Esophagus squamous epithelium (tissue), 5 donors: Measurements from ENCODE around the gene PATL2. TPM values are rescaled to one million over a fixed set of nuclear protein-coding genes. Genes with fewer than 3 reads are reported as not detected.
"Not testable (repeated sequence)": the region's sequence is repeated elsewhere in the genome, so short reads cannot be mapped to it uniquely, and the experiment has no call there.

Experiments
- DNase-seq: peaks from one replicate; lab custom pipeline; 2025; lab: John Stamatoyannopoulos, UW
- H3K27ac ChIP-seq, 4 donors: fragments of 200-600 bp; sonication (generic); one replicate each; pipeline ENCODE4 v1.5.1; 2016 to 2019; ENCODE audit warnings: mild to moderate bottlenecking in 1 of 4
- H3K27me3 ChIP-seq, 4 donors: fragments of 200-600 bp; sonication (generic); 1 replicate in 3 of 4; 2 replicates in 1 of 4; pipeline versions ENCODE4 v1.5.1 to v1.6.0; 2017 to 2021; ENCODE audit warnings: antibody characterized with exemption in 1 of 4
- H3K36me3 ChIP-seq, 3 donors: fragments of 200-600 bp; sonication (generic); one replicate each; pipeline ENCODE4 v1.5.1; 2016 to 2019
- H3K4me1 ChIP-seq, 3 donors: fragments of 200-600 bp; sonication (generic); one replicate each; pipeline ENCODE4 v1.5.1; 2017 to 2019
- H3K4me3 ChIP-seq, 4 donors: fragments of 200-600 bp; sonication (generic); 1 replicate in 3 of 4; 2 replicates in 1 of 4; pipeline ENCODE4 v1.5.1; 2016 to 2019; ENCODE audit warnings: mild to moderate bottlenecking in 2 of 4, moderate library complexity in 1 of 4
- H3K9me3 ChIP-seq, 3 donors: fragments of 200-600 bp; sonication (generic); one replicate each; pipeline ENCODE4 v1.5.1; 2016 to 2019
- POLR2A ChIP-seq, 4 donors: fragments of 450-650 bp; IDR thresholded peaks; one replicate each; pipeline ENCODE4 v1.6.1; 2017; ENCODE audit warnings: antibody characterized with exemption in 4 of 4, mild to moderate bottlenecking in 4 of 4, moderate library complexity in 3 of 4
- WGBS, 2 donors: methylation state at CpG; one replicate each; pipeline ENCODE4 v1.1.5; 2018; 5-methylcytosine and 5-hydroxymethylcytosine counted together
- intact Hi-C: fragments of 100-400 bp; cut with DNase I; formaldehyde crosslinking; loops from one replicate; pipeline ENCODE4 v1.15.0; 2022
- total RNA-seq, 4 donors: library from RNA; depleted of rRNA; stranded (reverse); fragments of >200 nt; gene quantifications; one replicate each; pipeline ENCODE4 v1.1.0, GENCODE V29; 2016
- TF ChIP-seq, protein P1 (sequence below), 6 experiments: fragments of 450-650 bp in 4 of 6; fragments of 200-600 bp in 2 of 6; sonication (generic) in 2 of 6; IDR thresholded peaks; one replicate each; pipeline ENCODE4 v1.5.1; 2016 to 2019; ENCODE audit warnings: antibody characterized with exemption in 6 of 6, mild to moderate bottlenecking in 4 of 6, moderate library complexity in 4 of 6
- donor health status: DM: yes; HTN: yes; CAD: no.

The PATL2 gene
- total RNA-seq: 1 to 10 TPM in 1 of 4 donors, not detected in 3; 1.3 TPM

DNA sequence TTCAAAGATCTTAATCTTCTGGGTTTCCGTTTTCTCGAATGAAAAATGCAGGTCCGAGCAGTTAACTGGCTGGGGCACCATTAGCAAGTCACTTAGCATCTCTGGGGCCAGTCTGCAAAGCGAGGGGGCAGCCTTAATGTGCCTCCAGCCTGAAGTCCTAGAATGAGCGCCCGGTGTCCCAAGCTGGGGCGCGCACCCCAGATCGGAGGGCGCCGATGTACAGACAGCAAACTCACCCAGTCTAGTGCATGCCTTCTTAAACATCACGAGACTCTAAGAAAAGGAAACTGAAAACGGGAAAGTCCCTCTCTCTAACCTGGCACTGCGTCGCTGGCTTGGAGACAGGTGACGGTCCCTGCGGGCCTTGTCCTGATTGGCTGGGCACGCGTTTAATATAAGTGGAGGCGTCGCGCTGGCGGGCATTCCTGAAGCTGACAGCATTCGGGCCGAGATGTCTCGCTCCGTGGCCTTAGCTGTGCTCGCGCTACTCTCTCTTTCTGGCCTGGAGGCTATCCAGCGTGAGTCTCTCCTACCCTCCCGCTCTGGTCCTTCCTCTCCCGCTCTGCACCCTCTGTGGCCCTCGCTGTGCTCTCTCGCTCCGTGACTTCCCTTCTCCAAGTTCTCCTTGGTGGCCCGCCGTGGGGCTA is at the start of gene PATL2, which contains the start of gene B2M:
TSS of gene PATL2 (minus strand) at position 228 of the 647 bp plus-strand sequence. CDS start 34,833 bp downstream, outside the sequence.
TSS of gene B2M (plus strand) at position 422 of the 647 bp plus-strand sequence. CDS start at position 452, 30 bp downstream.
- peak; percentile 49 to 100 (median 96) for TF ChIP-seq POLR2A (IDR thresholded peaks at IDR 0.05)
- TF ChIP-seq, protein P1, sequence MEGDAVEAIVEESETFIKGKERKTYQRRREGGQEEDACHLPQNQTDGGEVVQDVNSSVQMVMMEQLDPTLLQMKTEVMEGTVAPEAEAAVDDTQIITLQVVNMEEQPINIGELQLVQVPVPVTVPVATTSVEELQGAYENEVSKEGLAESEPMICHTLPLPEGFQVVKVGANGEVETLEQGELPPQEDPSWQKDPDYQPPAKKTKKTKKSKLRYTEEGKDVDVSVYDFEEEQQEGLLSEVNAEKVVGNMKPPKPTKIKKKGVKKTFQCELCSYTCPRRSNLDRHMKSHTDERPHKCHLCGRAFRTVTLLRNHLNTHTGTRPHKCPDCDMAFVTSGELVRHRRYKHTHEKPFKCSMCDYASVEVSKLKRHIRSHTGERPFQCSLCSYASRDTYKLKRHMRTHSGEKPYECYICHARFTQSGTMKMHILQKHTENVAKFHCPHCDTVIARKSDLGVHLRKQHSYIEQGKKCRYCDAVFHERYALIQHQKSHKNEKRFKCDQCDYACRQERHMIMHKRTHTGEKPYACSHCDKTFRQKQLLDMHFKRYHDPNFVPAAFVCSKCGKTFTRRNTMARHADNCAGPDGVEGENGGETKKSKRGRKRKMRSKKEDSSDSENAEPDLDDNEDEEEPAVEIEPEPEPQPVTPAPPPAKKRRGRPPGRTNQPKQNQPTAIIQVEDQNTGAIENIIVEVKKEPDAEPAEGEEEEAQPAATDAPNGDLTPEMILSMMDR (IDR thresholded peaks at IDR 0.05): peak in 2 of 6 experiments; percentile 13 to 39
- peak; percentile 72 for DNase-seq
- intact Hi-C loops: no loop called here
- H3K27me3 ChIP-seq: no peaks in the 10 kb centered on the region
- H3K4me3 ChIP-seq: peak within 1 kb of the TSS; percentile 81 to 99 (median 92)
- peaks cover 9 to 53% (median 20%) of the 10 kb centered on the region in 3 donors for H3K4me1 ChIP-seq
- no peaks in the 10 kb centered on the region for H3K9me3 ChIP-seq
- peaks cover 6 to 21% (median 10%) of the 10 kb centered on the region in 3 donors for H3K36me3 ChIP-seq
- H3K27ac ChIP-seq: peak within 1 kb of the TSS; percentile 97 to 100 (median 100)
- 0 to 1% methylated on average over 2 to 25 of the region's 37 CpGs for WGBS, 2 donors

DNA sequence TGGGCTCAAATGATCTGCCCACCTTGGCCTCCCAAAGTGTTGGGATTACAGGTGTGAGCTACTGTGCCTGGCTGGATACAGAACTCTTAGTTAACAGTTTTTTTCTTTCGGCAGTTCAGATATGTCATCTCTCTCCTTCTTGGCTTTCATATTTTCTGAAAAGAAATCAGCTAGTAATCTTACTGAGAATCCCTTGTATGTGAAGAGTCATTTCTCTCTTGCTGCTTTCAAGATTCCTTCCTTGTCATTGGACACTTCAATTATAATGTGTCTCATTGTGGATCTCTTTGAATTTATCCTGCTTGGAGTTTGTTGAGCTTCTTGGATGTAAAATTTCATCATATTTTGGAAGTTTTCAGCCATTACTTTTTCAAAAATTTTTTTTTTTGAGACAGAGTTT is 42.2 kb upstream of the PATL2 start:
- Histone ChIP-seq H3K27me3 (no peaks in the 10 kb centered on the region), H3K27ac (no peak overlapping the region), H3K36me3 (no peaks in the 10 kb centered on the region), H3K4me3 (no peak overlapping the region), H3K9me3 (peaks cover 0 to 21% (median 9%) of the 10 kb centered on the region in 3 donors), H3K4me1 (no peaks in the 10 kb centered on the region)
- 76 to 95% methylated on average over 1 of the region's 1 CpG for WGBS, 2 donors
- no peak for DNase-seq
- intact Hi-C loops: no loop called here
- TF ChIP-seq, protein P1 (IDR thresholded peaks at IDR 0.05): no peak
- no peak for TF ChIP-seq POLR2A (IDR thresholded peaks at IDR 0.05)

DNA sequence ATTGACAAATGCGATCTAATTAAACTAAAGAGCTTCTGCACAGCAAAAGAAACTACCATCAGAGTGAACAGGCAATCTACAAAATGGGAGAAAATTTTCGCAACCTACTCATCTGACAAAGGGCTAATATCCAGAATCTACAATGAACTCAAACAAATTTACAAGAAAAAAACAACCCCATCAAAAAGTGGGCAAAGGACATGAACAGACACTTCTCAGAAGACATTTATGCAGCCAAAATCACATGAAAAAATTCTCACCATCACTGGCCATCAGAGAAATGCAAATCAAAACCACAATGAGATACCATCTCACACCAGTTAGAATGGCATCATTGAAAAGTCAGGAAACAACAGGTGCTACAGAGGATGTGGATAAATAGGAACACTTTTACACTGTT is 32.3 kb upstream of the PATL2 start:
- H3K27ac ChIP-seq, H3K4me1 ChIP-seq, H3K9me3 ChIP-seq, H3K36me3 ChIP-seq, intact Hi-C loops, DNase-seq, H3K4me3 ChIP-seq, H3K27me3 ChIP-seq: not testable (repeated sequence)
- 67 to 85% methylated on average over 1 to 2 of the region's 2 CpGs for whole genome bisulfite sequencing, 2 donors

DNA sequence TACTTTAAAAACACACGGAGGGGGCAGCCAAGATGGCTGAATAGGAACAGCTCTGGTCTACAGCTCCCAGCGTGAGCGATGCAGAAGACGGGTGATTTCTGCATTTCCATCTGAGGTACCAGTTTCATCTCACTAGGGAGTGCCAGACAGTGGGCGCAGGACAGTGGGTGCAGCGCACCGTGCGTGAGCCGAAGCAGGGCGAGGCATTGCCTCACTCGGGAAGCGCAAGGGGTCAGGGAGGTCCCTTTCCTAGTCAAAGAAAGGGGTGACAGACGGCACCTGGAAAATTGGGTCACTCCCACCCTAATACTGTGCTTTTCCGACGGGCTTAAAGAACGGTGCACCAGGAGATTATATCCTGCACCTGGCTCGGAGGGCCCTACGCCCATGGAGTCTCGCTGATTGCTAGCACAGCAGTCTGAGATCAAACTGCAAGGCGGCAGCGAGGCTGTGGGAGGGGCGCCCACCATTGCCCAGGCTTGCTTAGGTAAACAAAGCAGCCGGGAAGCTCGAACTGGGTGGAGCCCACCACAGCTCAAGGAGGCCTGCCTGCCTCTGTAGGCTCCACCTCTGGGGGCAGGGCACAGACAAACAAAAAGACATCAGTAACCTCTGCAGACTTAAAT is 28.2 kb upstream of the PATL2 start:
- not testable (repeated sequence) for DNase-seq, H3K36me3 ChIP-seq, H3K27ac ChIP-seq, H3K4me3 ChIP-seq, H3K9me3 ChIP-seq, H3K27me3 ChIP-seq
- peaks cover 0 to 16% (median 0%) of the 10 kb centered on the region in 3 donors for H3K4me1 ChIP-seq
- intact Hi-C loops: loop anchor here (10.0 kb wide), 1 partner anchor 75 kb away; the partner anchor contains the start of gene SPG11
- WGBS, 2 donors: 79 to 83% methylated on average over 13 to 17 of the region's 24 CpGs

DNA sequence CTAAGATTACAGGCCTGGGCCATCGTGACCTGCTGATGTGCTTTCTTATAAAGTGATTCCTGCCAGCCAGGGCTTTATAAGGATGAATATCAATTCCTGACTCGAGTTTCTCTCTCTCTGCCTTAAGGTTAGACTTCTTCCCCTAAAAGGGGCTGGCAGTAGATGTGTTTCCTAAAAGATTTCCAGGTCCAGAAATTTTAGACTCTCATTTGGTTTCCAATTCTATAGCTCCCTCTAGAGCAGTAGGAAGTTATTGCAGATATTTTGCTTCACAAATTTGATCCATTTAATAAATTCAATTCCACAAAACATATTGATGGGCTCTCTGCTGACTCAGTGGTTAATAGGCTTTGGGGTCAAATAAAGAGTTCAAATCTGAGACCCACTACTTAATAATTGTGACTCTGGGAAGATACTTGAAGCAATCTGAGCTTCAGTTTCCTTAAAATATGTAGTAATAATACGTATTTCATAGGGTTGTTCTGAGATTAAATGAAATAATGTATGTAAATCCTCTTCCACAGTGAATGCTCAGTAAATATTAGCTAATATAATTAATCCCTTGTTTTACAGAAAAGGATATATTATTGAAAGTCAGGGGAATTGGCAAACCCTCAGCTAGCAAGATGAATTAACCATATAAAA is 27.3 kb upstream of the PATL2 start:
- Histone ChIP-seq H3K36me3 (no peaks in the 10 kb centered on the region), H3K27ac (no peak overlapping the region), H3K4me3 (no peak overlapping the region), H3K9me3 (no peaks in the 10 kb centered on the region), H3K4me1 (peaks cover 0 to 16% (median 0%) of the 10 kb centered on the region in 3 donors), H3K27me3 (no peaks in the 10 kb centered on the region)
- no peak for DNase-seq
- no peak for TF ChIP-seq POLR2A (IDR thresholded peaks at IDR 0.05)
- TF ChIP-seq, protein P1 (IDR thresholded peaks at IDR 0.05): peak; percentile 49 to 75 (median 70)
- intact Hi-C loops: loop anchor here (10.0 kb wide), 1 partner anchor 74 kb away; the partner anchor contains the start of gene SPG11
- WGBS, 2 donors: 68 to 70% methylated on average over 3 of the region's 3 CpGs
